Uterus (tissue), 2 donors: Measurements from ENCODE around the gene PLD6.

Source experiments
- POLR2A ChIP-seq, 2 donors: fragments of 450-650 bp; IDR thresholded peaks; one replicate each; pipeline ENCODE4 v1.6.1; 2016; ENCODE audit warnings: antibody characterized with exemption in 2 of 2, mild to moderate bottlenecking in 1 of 2, moderate library complexity in 1 of 2
- TF ChIP-seq, protein P1 (sequence below), 4 experiments: fragments of 200-600 bp in 2 of 4; fragments of 450-650 bp in 2 of 4; sonication (generic) in 2 of 4; IDR thresholded peaks; one replicate each; pipeline ENCODE4 v1.5.1; 2016 to 2019; ENCODE audit warnings: antibody characterized with exemption in 4 of 4, mild to moderate bottlenecking in 2 of 4, moderate library complexity in 1 of 4

GRCh38 chr17:17172990-17173389 is 33.1 kb downstream of the PLD6 start:
- TF ChIP-seq, protein P1, sequence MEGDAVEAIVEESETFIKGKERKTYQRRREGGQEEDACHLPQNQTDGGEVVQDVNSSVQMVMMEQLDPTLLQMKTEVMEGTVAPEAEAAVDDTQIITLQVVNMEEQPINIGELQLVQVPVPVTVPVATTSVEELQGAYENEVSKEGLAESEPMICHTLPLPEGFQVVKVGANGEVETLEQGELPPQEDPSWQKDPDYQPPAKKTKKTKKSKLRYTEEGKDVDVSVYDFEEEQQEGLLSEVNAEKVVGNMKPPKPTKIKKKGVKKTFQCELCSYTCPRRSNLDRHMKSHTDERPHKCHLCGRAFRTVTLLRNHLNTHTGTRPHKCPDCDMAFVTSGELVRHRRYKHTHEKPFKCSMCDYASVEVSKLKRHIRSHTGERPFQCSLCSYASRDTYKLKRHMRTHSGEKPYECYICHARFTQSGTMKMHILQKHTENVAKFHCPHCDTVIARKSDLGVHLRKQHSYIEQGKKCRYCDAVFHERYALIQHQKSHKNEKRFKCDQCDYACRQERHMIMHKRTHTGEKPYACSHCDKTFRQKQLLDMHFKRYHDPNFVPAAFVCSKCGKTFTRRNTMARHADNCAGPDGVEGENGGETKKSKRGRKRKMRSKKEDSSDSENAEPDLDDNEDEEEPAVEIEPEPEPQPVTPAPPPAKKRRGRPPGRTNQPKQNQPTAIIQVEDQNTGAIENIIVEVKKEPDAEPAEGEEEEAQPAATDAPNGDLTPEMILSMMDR (IDR thresholded peaks at IDR 0.05): no peak
- no peak for TF ChIP-seq POLR2A (IDR thresholded peaks at IDR 0.05)
